ENCODE data around the gene RND1.

Gene RND1

GRCh38 chr12:48810903-48811431 is 54.7 kb downstream of the RND1 start:
- H3K27ac ChIP-seq (ENCODE audit: low read depth, low read length) = no peak overlapping the region
- no peaks in the 10 kb centered on the region; the same call in 1 of the 2 replicates for H3K27me3 ChIP-seq (ENCODE audit: control insufficient read depth, low read length)
- no peak overlapping the region for H3K4me3 ChIP-seq (ENCODE audit: low read length)
- peaks cover 15% of the 10 kb centered on the region for H3K4me1 ChIP-seq (ENCODE audit: control insufficient read depth, low read length)
- TF ChIP-seq EZH2phosphoT487 (IDR thresholded peaks at IDR 0.05; ENCODE audit: borderline replicate concordance, low read length) (no peak), CTCF (IDR thresholded peaks at IDR 0.05; ENCODE audit: low read depth, low read length, poor library complexity, severe bottlenecking) (no peak)
- no peaks in the 10 kb centered on the region for H3K9me3 ChIP-seq (ENCODE audit: control insufficient read depth, insufficient read depth, low read length)
- H3K79me2 ChIP-seq (ENCODE audit: control insufficient read depth, low read length) = no peaks in the 10 kb centered on the region
- H3K9me2 ChIP-seq (replicated peaks; ENCODE audit: control insufficient read depth, low read length) = no peaks in the 10 kb centered on the region
- no peaks in the 10 kb centered on the region for H3K36me3 ChIP-seq (ENCODE audit: control insufficient read depth, low read length)
- no peaks in the 10 kb centered on the region for H4K20me1 ChIP-seq (ENCODE audit: control insufficient read depth, insufficient read depth, low read depth, low read length)
- H3F3A ChIP-seq (ENCODE audit: control insufficient read depth, insufficient read depth) = no peaks in the 10 kb centered on the region
- H3K4me2 ChIP-seq (ENCODE audit: low read length) = no peak overlapping the region

- Histone ChIP-seq H3K4me3 (ENCODE audit: low read length) (no peak overlapping the region), H3K4me1 (ENCODE audit: control insufficient read depth, low read length) (no peaks in the 10 kb centered on the region), H3K36me3 (ENCODE audit: control insufficient read depth, low read length) (no peaks in the 10 kb centered on the region), H4K20me1 (ENCODE audit: control insufficient read depth, insufficient read depth, low read depth, low read length) (no peaks in the 10 kb centered on the region), H3K9me3 (ENCODE audit: control insufficient read depth, insufficient read depth, low read length) (no peaks in the 10 kb centered on the region), H3K79me2 (ENCODE audit: control insufficient read depth, low read length) (no peaks in the 10 kb centered on the region), H3K27me3 (ENCODE audit: control insufficient read depth, low read length) (no peaks in the 10 kb centered on the region; the same call in 1 of the 2 replicates), H3F3A (ENCODE audit: control insufficient read depth, insufficient read depth) (no peaks in the 10 kb centered on the region), H3K27ac (ENCODE audit: low read depth, low read length) (no peak overlapping the region), H3K4me2 (ENCODE audit: low read length) (no peak overlapping the region), H3K9me2 (replicated peaks; ENCODE audit: control insufficient read depth, low read length) (no peaks in the 10 kb centered on the region)
- no peak for TF ChIP-seq EZH2phosphoT487 (IDR thresholded peaks at IDR 0.05; ENCODE audit: borderline replicate concordance, low read length)
- no peak for TF ChIP-seq CTCF (IDR thresholded peaks at IDR 0.05; ENCODE audit: low read depth, low read length, poor library complexity, severe bottlenecking)
These were observed 57.7 kb downstream of the RND1 start for GRCh38 chr12:48807981-48808380.
